ENCODE results near the gene PTGES.
"Not testable (repeated sequence)": the region's sequence is repeated elsewhere in the genome, so short reads cannot be mapped to it uniquely, and the experiment has no call there.

The PTGES gene

GRCh38 chr9:129752900-129753729 lies at the start of gene PTGES:
Gene PTGES, minus strand, starts transcription at chr9:129753042. Its CDS starts 30 bp downstream, at chr9:129753012.
- DNase-seq (ENCODE audit: low spot score), result peak; percentile 86

GRCh38 chr9:129801504-129801903 lies 48.7 kb upstream of the PTGES start:
- no peak for DNase-seq (ENCODE audit: low spot score)

GRCh38 chr9:129798973-129799372 lies 46.1 kb upstream of the PTGES start:
- DNase-seq (ENCODE audit: low spot score), result no peak

GRCh38 chr9:129796029-129796428 lies 43.2 kb upstream of the PTGES start:
- DNase-seq (ENCODE audit: low spot score), result not testable (repeated sequence)

GRCh38 chr9:129794549-129794948 lies 41.7 kb upstream of the PTGES start:
- DNase-seq (ENCODE audit: low spot score), result no peak

GRCh38 chr9:129786481-129786880 lies 33.6 kb upstream of the PTGES start:
- no peak for DNase-seq (ENCODE audit: low spot score)

- no peak for DNase-seq (ENCODE audit: low spot score)
Measured at GRCh38 chr9:129785866-129786265, 33.0 kb upstream of the PTGES start.

GRCh38 chr9:129784970-129785369 lies 32.1 kb upstream of the PTGES start:
- DNase-seq (ENCODE audit: low spot score), result not testable (repeated sequence)

- DNase-seq (ENCODE audit: low spot score), result peak; percentile 70
Measured at GRCh38 chr9:129783516-129784361, 30.9 kb upstream of the PTGES start.

- DNase-seq (ENCODE audit: low spot score), result no peak
Measured at GRCh38 chr9:129781981-129782380, 29.1 kb upstream of the PTGES start.

- DNase-seq (ENCODE audit: low spot score), result no peak
Measured at GRCh38 chr9:129781131-129781530, 28.3 kb upstream of the PTGES start.

GRCh38 chr9:129779560-129780190 lies 26.8 kb upstream of the PTGES start:
- DNase-seq (ENCODE audit: low spot score), result no peak

GRCh38 chr9:129778469-129778868 lies 25.6 kb upstream of the PTGES start:
- DNase-seq (ENCODE audit: low spot score), result peak; percentile 52

GRCh38 chr9:129777769-129778130 lies 24.9 kb upstream of the PTGES start:
- no peak for DNase-seq (ENCODE audit: low spot score)

- DNase-seq (ENCODE audit: low spot score), result peak; percentile 97
Measured at GRCh38 chr9:129776938-129777768, 24.3 kb upstream of the PTGES start.

GRCh38 chr9:129776566-129776937 lies 23.7 kb upstream of the PTGES start:
- no peak for DNase-seq (ENCODE audit: low spot score)

GRCh38 chr9:129776096-129776495 lies 23.3 kb upstream of the PTGES start:
- not testable (repeated sequence) for DNase-seq (ENCODE audit: low spot score)

GRCh38 chr9:129775448-129775798 lies 22.6 kb upstream of the PTGES start:
- no peak for DNase-seq (ENCODE audit: low spot score)

GRCh38 chr9:129774791-129775447 lies 22.1 kb upstream of the PTGES start:
- no peak for DNase-seq (ENCODE audit: low spot score)

- peak; percentile 65 for DNase-seq (ENCODE audit: low spot score)
Measured at GRCh38 chr9:129773262-129774048, 20.6 kb upstream of the PTGES start.
